ENCODE data around the gene GUCD1. TPM values are rescaled to one million over a fixed set of nuclear protein-coding genes. Genes with fewer than 3 reads are reported as not detected.

GUCD1 gene
- total and polyA plus RNA-seq, 12 donors: 75.4 to 162 (median 112) TPM

DNA sequence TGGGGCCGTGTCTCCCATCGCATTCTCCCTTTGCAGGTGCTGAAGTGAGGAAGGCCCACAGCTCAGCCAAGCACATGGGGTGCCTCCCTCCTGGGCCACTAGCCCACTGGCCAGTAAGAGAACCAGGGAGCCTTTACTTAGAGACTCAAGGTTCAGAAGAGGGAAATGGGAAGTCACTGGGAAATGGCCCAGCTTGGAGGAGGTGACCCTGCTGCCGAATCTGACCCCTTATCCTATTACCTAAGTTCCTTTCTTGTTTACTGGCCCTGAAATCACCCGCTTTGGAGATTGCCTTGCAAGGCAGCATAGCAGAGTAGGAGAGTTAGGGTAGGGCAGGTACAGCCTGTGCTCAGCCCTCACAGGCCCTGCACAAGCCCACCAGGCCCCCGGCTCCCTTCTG is 35.4 kb downstream of the GUCD1 start:
- no peak overlapping the region for H3K4me3 ChIP-seq
- no peaks in the 10 kb centered on the region for H3K9me3 ChIP-seq (replicated peaks in 1 of 3)
- no peak for TF ChIP-seq POLR2A (IDR thresholded peaks at IDR 0.05)
- TF ChIP-seq, protein P1, sequence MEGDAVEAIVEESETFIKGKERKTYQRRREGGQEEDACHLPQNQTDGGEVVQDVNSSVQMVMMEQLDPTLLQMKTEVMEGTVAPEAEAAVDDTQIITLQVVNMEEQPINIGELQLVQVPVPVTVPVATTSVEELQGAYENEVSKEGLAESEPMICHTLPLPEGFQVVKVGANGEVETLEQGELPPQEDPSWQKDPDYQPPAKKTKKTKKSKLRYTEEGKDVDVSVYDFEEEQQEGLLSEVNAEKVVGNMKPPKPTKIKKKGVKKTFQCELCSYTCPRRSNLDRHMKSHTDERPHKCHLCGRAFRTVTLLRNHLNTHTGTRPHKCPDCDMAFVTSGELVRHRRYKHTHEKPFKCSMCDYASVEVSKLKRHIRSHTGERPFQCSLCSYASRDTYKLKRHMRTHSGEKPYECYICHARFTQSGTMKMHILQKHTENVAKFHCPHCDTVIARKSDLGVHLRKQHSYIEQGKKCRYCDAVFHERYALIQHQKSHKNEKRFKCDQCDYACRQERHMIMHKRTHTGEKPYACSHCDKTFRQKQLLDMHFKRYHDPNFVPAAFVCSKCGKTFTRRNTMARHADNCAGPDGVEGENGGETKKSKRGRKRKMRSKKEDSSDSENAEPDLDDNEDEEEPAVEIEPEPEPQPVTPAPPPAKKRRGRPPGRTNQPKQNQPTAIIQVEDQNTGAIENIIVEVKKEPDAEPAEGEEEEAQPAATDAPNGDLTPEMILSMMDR (IDR thresholded peaks at IDR 0.05): no peak
- no peak overlapping the region for H3K27ac ChIP-seq
- intact Hi-C loops (cut with DNase I): no loop called here
- DNase-seq: no peak
- peaks cover 0 to 6% of the 10 kb centered on the region in 2 donors for H3K4me1 ChIP-seq (replicated peaks in 1 of 2)
- H3K27me3 ChIP-seq: no peaks in the 10 kb centered on the region
- no peaks in the 10 kb centered on the region for H3K36me3 ChIP-seq (replicated peaks in 1 of 2)
- WGBS, 4 donors: 73 to 93% (median 89%) methylated on average over 3 to 5 of the region's 5 CpGs

DNA sequence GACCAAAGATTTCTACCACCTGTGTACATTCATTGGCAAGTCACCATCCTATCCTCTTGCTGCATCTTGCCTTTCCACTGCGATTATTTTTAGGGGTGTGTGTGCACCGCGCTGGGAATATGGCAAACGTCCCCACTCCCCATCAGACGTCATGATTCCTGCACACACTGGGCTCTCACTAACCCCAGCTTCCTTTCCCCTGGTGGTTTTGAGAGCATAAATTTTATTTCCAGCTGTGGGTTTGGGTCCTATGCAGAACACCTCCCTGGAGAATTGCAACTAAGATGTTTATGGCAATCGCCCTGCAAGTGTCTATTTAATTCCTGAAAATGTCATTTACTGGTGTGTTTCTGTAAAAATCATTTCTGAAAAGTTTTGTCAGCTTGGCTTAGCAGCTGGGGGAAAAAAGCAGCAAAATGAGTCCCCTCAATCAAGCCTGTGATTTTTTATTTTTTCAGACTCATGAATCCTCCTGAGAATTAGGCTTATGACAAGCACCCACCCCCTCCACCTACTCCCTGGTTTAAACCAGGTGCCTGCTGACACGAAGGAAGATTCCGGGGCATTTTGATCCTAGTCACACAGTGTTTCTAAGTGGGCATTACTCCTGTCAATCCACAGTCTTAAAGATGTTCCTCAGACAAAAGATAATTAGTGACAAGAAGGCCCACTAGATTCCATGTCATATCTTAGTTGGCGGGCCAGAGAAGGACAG is 36.0 kb downstream of the GUCD1 start:
- TF ChIP-seq, protein P1 (IDR thresholded peaks at IDR 0.05): no peak
- TF ChIP-seq POLR2A (IDR thresholded peaks at IDR 0.05): no peak
- H3K36me3 ChIP-seq (replicated peaks in 1 of 2): no peaks in the 10 kb centered on the region
- H3K4me1 ChIP-seq (replicated peaks in 1 of 2): peaks cover 0 to 6% of the 10 kb centered on the region in 2 donors
- DNase-seq: no peak
- intact Hi-C loops (cut with DNase I): no loop called here
- no peak overlapping the region for H3K4me3 ChIP-seq
- no peaks in the 10 kb centered on the region for H3K9me3 ChIP-seq (replicated peaks in 1 of 3)
- 73 to 81% (median 75%) methylated on average over 8 to 9 of the region's 9 CpGs for WGBS, 4 donors
- no peak overlapping the region for H3K27ac ChIP-seq
- H3K27me3 ChIP-seq: no peaks in the 10 kb centered on the region

DNA sequence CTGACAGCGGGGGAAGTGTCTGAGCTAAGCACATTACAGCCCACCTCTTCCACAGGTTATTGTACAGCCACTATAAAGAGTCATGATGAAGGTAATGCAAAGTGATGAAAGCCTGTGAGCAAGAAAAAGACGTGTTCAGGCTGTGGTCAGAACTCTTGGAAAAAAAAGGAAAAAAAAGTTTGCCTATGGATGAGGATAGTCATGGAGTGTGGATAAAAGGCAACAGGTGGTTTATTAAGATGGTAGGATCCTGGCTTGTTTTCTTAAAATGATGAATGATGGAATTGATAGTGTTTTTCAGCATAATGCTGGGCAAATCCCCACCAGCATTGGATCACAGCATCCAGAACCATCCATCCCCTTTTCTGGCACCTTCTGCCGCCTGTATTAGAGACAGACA is 36.7 kb downstream of the GUCD1 start:
- no peak for TF ChIP-seq POLR2A (IDR thresholded peaks at IDR 0.05)
- TF ChIP-seq, protein P1 (IDR thresholded peaks at IDR 0.05): no peak
- Histone ChIP-seq H3K36me3 (replicated peaks in 1 of 2) (no peaks in the 10 kb centered on the region), H3K27me3 (no peaks in the 10 kb centered on the region), H3K9me3 (replicated peaks in 1 of 3) (no peaks in the 10 kb centered on the region), H3K27ac (no peak overlapping the region), H3K4me1 (replicated peaks in 1 of 2) (no peaks in the 10 kb centered on the region), H3K4me3 (no peak overlapping the region)
- no peak for DNase-seq
- WGBS, 4 donors: 85 to 94% (median 89%) methylated on average over 3 of the region's 3 CpGs
- intact Hi-C loops (cut with DNase I): no loop called here

DNA sequence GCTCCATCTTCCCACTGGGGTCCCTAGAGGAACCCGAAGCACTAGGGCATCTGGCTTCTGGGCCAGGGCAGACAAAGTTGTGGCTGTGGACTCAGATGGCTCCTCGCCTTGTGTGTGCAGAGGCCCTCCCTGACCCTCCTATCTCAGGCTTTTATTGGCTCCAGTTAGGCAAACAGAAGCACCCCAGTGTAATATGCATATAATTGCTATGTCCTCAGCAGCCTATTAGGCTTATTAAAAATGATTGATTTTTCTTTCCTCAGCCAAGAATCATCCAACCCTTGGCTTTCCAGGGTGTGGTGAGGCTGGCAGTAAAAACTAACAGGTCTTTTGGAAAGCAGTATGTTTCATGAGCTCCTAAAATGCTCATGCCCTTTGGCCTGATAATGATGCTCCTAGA is 37.5 kb downstream of the GUCD1 start:
- Histone ChIP-seq H3K4me3 (no peak overlapping the region), H3K27me3 (no peaks in the 10 kb centered on the region), H3K4me1 (replicated peaks in 1 of 2) (peaks cover 0 to 2% of the 10 kb centered on the region in 2 donors), H3K9me3 (replicated peaks in 1 of 3) (no peaks in the 10 kb centered on the region), H3K36me3 (replicated peaks in 1 of 2) (no peaks in the 10 kb centered on the region), H3K27ac (no peak overlapping the region)
- DNase-seq: no peak
- TF ChIP-seq, protein P1 (IDR thresholded peaks at IDR 0.05): no peak
- no peak for TF ChIP-seq POLR2A (IDR thresholded peaks at IDR 0.05)
- intact Hi-C loops (cut with DNase I): no loop called here
- 83 to 94% (median 88%) methylated on average over 2 of the region's 2 CpGs for WGBS, 4 donors

All from adrenal gland (tissue), 12 donors.